Measurements from ENCODE around the gene ZNF622.

DNA sequence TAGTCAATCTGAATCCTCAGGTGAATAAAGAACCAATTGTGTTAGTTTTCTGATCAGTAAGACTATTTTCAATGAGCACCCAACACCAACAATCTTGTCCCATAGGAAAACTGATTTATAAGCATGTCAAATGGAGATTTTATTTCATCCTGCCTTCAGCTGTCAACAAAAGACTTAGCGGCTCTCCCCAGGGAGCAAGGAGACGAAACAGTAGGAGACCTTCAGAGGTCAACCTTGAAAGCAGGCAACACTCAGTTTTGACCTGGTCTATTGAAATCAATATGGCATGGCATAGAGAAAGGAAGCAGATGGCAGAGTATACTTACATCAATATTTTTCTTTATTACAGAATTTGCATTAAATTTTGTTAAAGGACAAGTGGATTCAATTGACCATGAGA lies 34.1 kb downstream of the ZNF622 start:
- TF ChIP-seq POLR2A (IDR thresholded peaks at IDR 0.05; ENCODE audit: low read length) (no peak), GATA1 (IDR thresholded peaks at IDR 0.05; ENCODE audit: low read depth, low read length) (no peak)
